Naive thymus-derived CD8-positive, alpha-beta T cell (primary cell): ENCODE results near the gene GRM5. TPM values are rescaled to one million over a fixed set of nuclear protein-coding genes. Genes with fewer than 3 reads are reported as not detected.
"Not testable (repeated sequence)": the region's sequence is repeated elsewhere in the genome, so short reads cannot be mapped to it uniquely, and the experiment has no call there.

ENCODE experiments used
- ATAC-seq, 2 donors: fragments of 150-1000 bp; cut with Tn5 transposase in 1 of 2; sonication (Bioruptor Pico), chemical (Tn5 transposase) in 1 of 2; 1 replicate in 1 of 2; 2 replicates in 1 of 2; pipeline ENCODE4 v1.10.0; 2021; ENCODE audit warnings: mild to moderate bottlenecking in 2 of 2, moderate library complexity in 2 of 2
- POLR2A ChIA-PET: fragments of 350-600 bp; sonication (Branson Sonifier 250); formaldehyde crosslinking; loops from one replicate; lab custom pipeline; 2021; ENCODE audit warnings: antibody characterized with exemption; lab: Charles Lee
- DNase-seq, 10 donors: peaks; one replicate each; pipeline versions ENCODE4 v3.0.0 to v3.0.0-alpha.2; 2020 to 2022
- H3K27ac Mint-ChIP-seq, 10 donors: one replicate each; pipeline ENCODE4 v1.8.0; 2020 to 2022; ENCODE audit warnings: mild to moderate bottlenecking in 10 of 10, mixed read lengths in 10 of 10, moderate library complexity in 4 of 10, inconsistent platforms in 1 of 10
- H3K27me3 Mint-ChIP-seq, 5 donors: one replicate each; pipeline ENCODE4 v1.8.0; 2021 to 2022; ENCODE audit warnings: mixed read lengths in 5 of 5
- H3K36me3 Mint-ChIP-seq, 3 donors: one replicate each; pipeline ENCODE4 v1.8.0; 2020 to 2022; ENCODE audit warnings: mixed read lengths in 3 of 3, mild to moderate bottlenecking in 2 of 3, inconsistent platforms in 1 of 3
- H3K4me1 Mint-ChIP-seq, 4 donors: one replicate each; pipeline ENCODE4 v1.8.0; 2021 to 2022; ENCODE audit warnings: mixed read lengths in 4 of 4
- H3K4me3 Mint-ChIP-seq, 10 donors: one replicate each; pipeline ENCODE4 v1.8.0; 2020 to 2022; ENCODE audit warnings: mild to moderate bottlenecking in 10 of 10, mixed read lengths in 10 of 10, moderate library complexity in 6 of 10, inconsistent platforms in 1 of 10
- H3K9me3 Mint-ChIP-seq, 9 donors: one replicate each; pipeline ENCODE4 v1.8.0; 2020 to 2022; ENCODE audit warnings: mixed read lengths in 9 of 9, mild to moderate bottlenecking in 3 of 9, inconsistent platforms in 1 of 9, moderate library complexity in 1 of 9
- polyA plus RNA-seq, 3 donors: library from polyadenylated mRNA; unstranded; fragments of 300-500 nt; fragmentation: Illumina TruSeq; gene quantifications; one replicate each; pipeline ENCODE4 v1.2.3, GENCODE V29; 2021
- total RNA-seq, 8 experiments: library from RNA in 2 of 8; stranded (reverse) in 2 of 8; gene quantifications; one replicate each; pipeline ENCODE4 v1.2.3 and lab custom pipeline; 2021 to 2026

Gene GRM5
- total and polyA plus RNA-seq, 5 experiments from 2014 or later = not detected

DNA sequence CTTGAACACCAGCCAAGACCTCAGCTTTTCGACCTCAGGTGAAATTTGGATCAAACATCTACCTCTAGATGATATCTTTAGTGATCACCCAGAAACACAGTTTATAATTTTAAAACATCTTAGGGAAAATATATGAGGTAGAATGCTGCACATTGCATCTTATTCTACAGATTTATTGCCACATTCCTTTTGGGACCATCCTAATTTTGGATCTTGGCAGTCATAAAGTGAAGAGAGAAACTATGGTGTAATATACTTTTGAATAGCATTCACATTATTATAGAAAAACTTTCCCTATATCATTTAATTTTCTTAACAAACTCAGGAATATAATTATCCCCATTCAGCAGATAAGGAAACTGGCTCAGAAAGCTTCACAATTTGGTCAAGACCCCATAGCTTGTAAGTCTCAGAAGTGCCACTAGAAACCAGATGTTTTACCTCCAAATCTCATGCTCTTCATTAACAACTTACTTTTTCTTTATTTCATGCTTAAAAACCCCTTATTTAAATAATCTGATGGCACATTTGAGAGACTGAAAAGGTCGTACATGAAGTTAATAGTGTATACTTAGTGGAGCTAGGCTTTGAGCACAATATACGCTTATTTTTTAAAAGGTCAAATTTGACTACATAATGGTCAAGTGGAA is 529.0 kb downstream of the GRM5 start:
- no peak overlapping the region for H3K27ac Mint-ChIP-seq
- H3K36me3 Mint-ChIP-seq = no peaks in the 10 kb centered on the region
- peaks cover 0 to 2% (median 0%) of the 10 kb centered on the region in 4 donors for H3K4me1 Mint-ChIP-seq
- H3K27me3 Mint-ChIP-seq = peaks cover 0 to 4% (median 0%) of the 10 kb centered on the region in 5 donors
- H3K4me3 Mint-ChIP-seq = no peak overlapping the region
- no peaks in the 10 kb centered on the region for H3K9me3 Mint-ChIP-seq
- POLR2A ChIA-PET = interaction anchor here (0.6 kb wide), 1 partner anchor 1437 kb away, joined by 4 read pairs; no protein-coding TSS in a partner anchor
- DNase-seq (no peak), ATAC-seq (no peak)

DNA sequence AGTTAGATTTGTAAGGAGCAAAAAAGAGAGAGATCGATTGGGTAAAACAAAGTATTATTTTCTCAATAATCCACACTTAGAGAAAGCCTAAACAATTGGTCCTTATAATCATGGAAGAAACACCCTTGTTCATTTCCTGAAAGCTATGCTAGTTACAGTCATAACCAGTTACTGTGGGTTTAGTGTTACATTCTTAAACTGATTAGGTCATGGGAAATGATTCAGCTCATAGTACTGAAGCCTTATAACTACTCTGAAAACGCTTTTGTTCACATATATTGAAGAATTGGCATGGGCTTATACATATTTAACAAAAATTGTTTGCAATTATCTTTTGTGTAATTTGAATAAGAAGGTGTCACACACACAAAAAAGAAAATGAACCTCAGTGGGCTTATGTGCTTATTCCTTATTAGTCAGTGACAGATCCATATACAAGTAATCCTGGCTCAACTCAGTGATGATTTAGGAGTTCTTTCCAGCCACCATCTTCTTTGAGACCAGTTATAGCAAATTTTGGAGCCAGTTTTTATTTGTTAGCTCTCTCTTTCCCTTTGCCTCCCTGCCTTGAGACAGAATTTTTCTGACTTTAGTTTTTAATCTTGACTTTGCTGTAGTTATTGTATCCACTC is 529.8 kb downstream of the GRM5 start:
- no peak for DNase-seq
- Mint-ChIP-seq H3K27me3 (peaks cover 0 to 9% (median 2%) of the 10 kb centered on the region in 5 donors), H3K4me1 (peaks cover 0 to 2% (median 0%) of the 10 kb centered on the region in 4 donors), H3K9me3 (no peaks in the 10 kb centered on the region), H3K4me3 (no peak overlapping the region), H3K36me3 (no peaks in the 10 kb centered on the region), H3K27ac (no peak overlapping the region)
- ATAC-seq = no peak
- POLR2A ChIA-PET = interaction anchor here (0.6 kb wide), 1 partner anchor 1436 kb away, joined by 4 read pairs; no protein-coding TSS in a partner anchor

DNA sequence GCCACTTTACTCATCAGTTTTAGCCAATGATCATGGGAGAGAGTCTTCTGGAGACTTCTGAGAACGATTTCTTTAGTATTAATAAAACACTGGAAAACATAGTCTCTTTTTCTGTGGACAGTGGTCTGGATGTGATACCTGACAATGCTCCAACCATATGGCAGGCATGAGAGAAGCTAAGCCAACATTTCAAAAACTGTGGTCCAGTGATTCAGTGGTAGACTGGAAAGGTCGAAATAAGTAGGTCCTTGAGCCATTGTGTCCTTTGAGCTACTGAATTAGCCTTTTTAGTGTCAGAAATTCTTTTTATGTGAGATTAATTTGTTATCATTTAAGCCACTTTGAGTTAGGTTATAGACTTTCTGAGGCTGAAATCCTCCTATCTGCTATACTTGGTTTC is 530.5 kb downstream of the GRM5 start:
- DNase-seq (no peak), ATAC-seq (no peak)
- POLR2A ChIA-PET = no interaction called here
- Mint-ChIP-seq H3K36me3 (no peaks in the 10 kb centered on the region), H3K4me1 (peaks cover 0 to 2% (median 0%) of the 10 kb centered on the region in 4 donors), H3K4me3 (no peak overlapping the region), H3K9me3 (no peaks in the 10 kb centered on the region), H3K27ac (no peak overlapping the region), H3K27me3 (peaks cover 0 to 11% (median 3%) of the 10 kb centered on the region in 5 donors)

DNA sequence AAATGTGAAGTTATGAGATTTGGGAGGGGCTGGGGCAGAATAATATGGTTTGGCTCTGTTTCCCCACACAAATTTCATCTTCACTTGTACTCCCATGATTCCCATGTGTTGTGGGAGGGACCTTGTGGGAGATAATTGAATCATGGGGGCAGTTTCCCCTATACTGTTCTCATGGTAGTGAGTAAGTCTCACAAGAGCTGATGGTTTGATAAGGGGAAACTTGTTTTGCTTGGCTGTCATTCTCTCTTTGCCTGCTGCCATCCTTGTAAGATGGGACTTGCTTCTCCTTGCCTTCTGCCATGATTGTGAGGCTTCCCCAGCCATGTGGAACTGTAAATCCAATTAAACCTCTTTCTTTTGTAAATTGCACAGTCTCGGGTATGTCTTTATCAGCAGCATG is 531.1 kb downstream of the GRM5 start:
- H3K36me3 Mint-ChIP-seq, ATAC-seq, H3K9me3 Mint-ChIP-seq, POLR2A ChIA-PET, H3K4me3 Mint-ChIP-seq, H3K27ac Mint-ChIP-seq, H3K4me1 Mint-ChIP-seq, DNase-seq: not testable (repeated sequence)
- H3K27me3 Mint-ChIP-seq = peaks cover 0 to 11% (median 3%) of the 10 kb centered on the region in 5 donors

DNA sequence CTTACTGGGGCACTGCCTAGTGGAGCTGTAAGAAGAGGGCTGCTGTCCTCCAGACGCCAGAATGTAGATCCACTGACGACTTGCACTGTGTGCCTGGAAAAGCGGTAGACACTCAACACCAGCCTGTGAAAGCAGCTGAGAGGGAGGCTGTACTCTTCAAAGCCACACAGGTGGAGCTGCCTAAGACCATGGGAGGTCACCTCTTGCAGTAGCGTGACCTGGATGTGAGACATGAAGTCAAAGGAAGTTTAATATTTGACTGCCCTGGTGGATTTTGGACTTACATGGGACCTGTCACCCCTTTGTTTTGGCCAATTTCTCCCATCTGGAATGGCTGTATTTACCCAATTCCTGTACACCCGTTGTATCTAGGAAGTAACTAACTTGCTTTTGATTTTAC is 531.6 kb downstream of the GRM5 start:
- H3K4me1 Mint-ChIP-seq = peaks cover 0 to 2% (median 0%) of the 10 kb centered on the region in 4 donors
- POLR2A ChIA-PET = no interaction called here

DNA sequence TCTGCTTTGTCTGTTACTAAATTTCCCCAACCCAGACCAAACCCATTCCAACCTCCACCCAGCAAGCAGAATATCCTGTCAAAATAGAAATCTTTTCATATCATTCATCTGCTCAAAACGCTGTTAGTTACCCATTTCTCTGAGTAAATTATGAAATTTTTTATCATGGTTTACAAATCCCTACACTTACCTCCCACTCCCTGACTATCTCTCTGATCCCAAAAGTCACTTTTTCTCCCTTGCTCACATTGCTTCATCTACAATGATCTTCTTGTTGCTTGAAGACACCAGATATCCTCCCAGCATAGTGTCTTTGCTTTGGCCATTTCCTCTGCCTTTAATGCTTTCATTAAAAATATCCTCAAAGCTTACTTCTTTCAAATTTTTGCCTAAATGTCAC is 532.8 kb downstream of the GRM5 start:
- H3K27ac Mint-ChIP-seq = peak overlapping the region in 1 of 10 donors; percentile 9
- DNase-seq = no peak
- H3K4me3 Mint-ChIP-seq = no peak overlapping the region
- POLR2A ChIA-PET = no interaction called here
- no peaks in the 10 kb centered on the region for H3K36me3 Mint-ChIP-seq
- peaks cover 0 to 2% (median 0%) of the 10 kb centered on the region in 4 donors for H3K4me1 Mint-ChIP-seq
- H3K27me3 Mint-ChIP-seq = peaks cover 0 to 11% (median 3%) of the 10 kb centered on the region in 5 donors
- ATAC-seq = no peak
- H3K9me3 Mint-ChIP-seq = no peaks in the 10 kb centered on the region

More for the DNA sequence above, 531.6 kb downstream of the GRM5 start:
- ATAC-seq (no peak), DNase-seq (no peak)
- Mint-ChIP-seq H3K27ac (no peak overlapping the region), H3K9me3 (no peaks in the 10 kb centered on the region), H3K4me3 (no peak overlapping the region), H3K36me3 (no peaks in the 10 kb centered on the region), H3K27me3 (peaks cover 0 to 11% (median 3%) of the 10 kb centered on the region in 5 donors)

DNA sequence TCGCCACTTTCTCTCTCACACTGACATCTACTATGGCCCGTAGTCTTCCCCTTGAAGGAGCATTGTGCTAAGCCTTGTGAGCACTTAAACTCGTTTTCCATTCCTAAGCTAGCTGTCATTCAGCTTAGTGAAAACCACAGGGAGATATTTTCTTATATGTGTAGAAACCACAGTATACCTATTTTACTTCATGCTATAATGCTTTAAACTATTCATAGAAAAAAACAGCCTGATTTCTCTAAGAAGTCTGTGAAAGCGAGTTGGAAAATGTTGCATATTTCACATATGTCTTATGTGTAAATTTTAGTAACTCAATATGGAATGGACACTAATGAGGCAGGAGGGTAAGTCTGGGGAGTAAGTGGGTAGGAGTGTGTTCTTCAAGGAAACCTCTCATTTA is 534.0 kb downstream of the GRM5 start:
- H3K4me3 Mint-ChIP-seq = no peak overlapping the region
- H3K36me3 Mint-ChIP-seq = no peaks in the 10 kb centered on the region
- no peaks in the 10 kb centered on the region for H3K9me3 Mint-ChIP-seq
- H3K27me3 Mint-ChIP-seq = peaks cover 0 to 11% (median 3%) of the 10 kb centered on the region in 5 donors
- POLR2A ChIA-PET = no interaction called here
- ATAC-seq (no peak), DNase-seq (no peak)
- no peak overlapping the region for H3K27ac Mint-ChIP-seq
- peaks cover 0 to 2% (median 0%) of the 10 kb centered on the region in 4 donors for H3K4me1 Mint-ChIP-seq

DNA sequence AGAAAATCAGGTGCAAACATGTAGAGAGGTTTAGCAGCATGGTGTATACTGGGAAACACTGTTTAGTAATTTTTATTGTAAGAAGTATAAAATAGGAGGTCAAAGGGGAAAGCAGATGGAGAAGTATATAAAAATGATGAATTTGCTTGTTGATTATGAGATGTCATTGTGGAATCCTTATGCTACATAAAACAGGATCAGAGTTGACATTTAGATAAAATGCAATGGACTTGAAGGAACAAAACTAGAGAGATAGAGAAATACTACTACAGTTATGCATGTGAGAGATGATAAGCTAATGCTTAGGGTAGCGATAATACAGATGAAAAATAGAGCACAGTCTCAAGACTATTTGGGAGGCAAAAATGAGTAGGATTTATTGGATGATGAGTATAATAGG is 536.4 kb downstream of the GRM5 start:
- Mint-ChIP-seq H3K9me3 (no peaks in the 10 kb centered on the region), H3K4me3 (no peak overlapping the region), H3K36me3 (no peaks in the 10 kb centered on the region), H3K27ac (no peak overlapping the region), H3K27me3 (peaks cover 0 to 11% (median 5%) of the 10 kb centered on the region in 5 donors), H3K4me1 (no peaks in the 10 kb centered on the region)
- POLR2A ChIA-PET = no interaction called here
- no peak for ATAC-seq
- DNase-seq = no peak

DNA sequence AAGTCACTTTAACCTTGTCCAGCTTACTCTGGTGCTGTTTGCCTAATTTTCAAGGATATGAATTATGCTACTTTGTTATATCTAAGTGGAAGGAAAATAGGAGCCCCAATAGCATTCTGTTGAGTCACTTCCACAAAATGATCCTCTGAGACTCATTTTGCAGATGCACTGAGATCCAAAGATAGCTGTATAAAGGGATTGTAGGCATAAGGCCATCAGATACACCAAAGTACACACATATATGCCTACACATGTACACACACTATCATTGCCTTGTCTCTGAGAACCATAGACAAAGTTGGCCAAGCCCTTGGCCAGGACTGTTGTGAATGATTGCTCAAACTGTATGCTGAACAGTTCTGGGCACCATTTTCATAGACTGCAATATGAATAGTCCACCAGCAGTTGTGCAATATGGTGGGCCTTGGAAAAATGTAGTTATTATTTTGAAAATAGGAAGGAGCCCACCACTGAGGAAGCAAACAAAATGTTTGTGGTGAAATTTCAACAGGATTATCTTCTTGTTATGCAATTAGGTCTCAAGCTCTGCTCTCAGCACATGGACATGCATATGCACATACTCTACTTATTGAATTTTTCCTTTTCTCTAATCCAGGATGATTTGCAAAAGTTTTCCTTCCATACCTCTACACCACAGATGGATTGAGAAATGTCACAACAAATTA is 542.3 kb downstream of the GRM5 start:
- H3K9me3 Mint-ChIP-seq = no peaks in the 10 kb centered on the region
- POLR2A ChIA-PET = no interaction called here
- peaks cover 0 to 5% (median 3%) of the 10 kb centered on the region in 5 donors for H3K27me3 Mint-ChIP-seq
- H3K4me1 Mint-ChIP-seq = no peaks in the 10 kb centered on the region
- H3K36me3 Mint-ChIP-seq = no peaks in the 10 kb centered on the region
- ATAC-seq (no peak), DNase-seq (no peak)
- no peak overlapping the region for H3K27ac Mint-ChIP-seq
- H3K4me3 Mint-ChIP-seq = no peak overlapping the region

DNA sequence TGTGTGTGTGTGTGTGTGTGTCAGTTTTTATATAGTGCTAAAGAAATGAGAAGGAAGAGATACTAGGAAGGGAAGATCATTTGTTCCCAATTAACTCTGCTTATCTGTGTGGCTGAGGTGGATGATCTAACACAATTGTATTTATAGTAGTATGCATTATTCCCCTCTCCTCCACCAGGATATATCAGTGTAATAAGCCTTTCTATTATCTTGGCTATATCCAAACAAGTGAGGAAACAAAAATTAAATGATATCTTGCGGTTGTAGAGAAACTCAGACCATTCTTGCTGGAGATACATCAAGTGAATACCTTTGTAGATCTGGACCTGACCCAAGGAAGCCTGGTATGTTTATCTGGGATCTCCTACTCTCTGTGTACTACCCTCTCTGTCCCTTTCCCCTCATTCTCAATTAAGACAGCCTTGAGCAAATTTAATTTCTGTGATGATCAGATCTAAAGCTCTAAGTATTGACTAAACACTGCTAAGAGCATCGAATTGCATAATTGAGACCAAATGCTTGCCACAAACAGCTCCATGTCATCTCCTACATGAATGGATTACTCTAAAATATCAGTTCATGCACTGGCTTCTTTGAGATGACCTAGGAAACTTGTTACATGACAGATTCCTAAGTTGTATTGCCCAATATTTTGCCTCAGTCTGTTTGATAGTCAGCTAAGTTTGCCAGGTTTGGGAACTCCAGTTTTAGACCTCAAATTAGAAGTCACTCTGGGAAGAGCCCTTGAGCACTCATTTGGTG is 543.0 kb downstream of the GRM5 start:
- no peaks in the 10 kb centered on the region for H3K36me3 Mint-ChIP-seq
- ATAC-seq = no peak
- H3K27me3 Mint-ChIP-seq = peaks cover 0 to 5% (median 3%) of the 10 kb centered on the region in 5 donors
- no peaks in the 10 kb centered on the region for H3K9me3 Mint-ChIP-seq
- no peak for DNase-seq
- POLR2A ChIA-PET = no interaction called here
- no peak overlapping the region for H3K4me3 Mint-ChIP-seq
- H3K27ac Mint-ChIP-seq = no peak overlapping the region
- H3K4me1 Mint-ChIP-seq = no peaks in the 10 kb centered on the region

DNA sequence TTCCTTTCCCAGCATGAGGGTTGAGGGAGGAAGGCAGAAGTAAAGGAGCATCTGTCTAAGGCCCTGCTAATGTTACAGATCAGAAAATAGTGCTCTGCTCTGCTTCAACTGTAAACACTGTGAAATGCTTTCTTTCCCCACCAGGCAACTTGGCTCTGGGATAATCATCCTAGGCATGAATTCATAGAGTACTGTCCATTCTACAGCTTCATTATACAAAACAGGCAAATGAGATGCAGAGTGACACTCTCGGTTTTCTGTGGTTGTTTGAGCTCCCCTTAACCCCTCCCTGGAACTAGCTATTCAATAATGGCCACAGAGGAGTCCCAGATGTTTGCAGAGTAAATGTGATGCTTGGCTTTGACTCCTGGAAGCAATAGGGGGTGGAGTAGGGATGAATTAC is 544.0 kb downstream of the GRM5 start:
- DNase-seq (no peak), ATAC-seq (no peak)
- no peaks in the 10 kb centered on the region for H3K36me3 Mint-ChIP-seq
- peaks cover 0 to 5% (median 3%) of the 10 kb centered on the region in 5 donors for H3K27me3 Mint-ChIP-seq
- H3K4me3 Mint-ChIP-seq = no peak overlapping the region
- no peak overlapping the region for H3K27ac Mint-ChIP-seq
- POLR2A ChIA-PET = no interaction called here
- no peaks in the 10 kb centered on the region for H3K9me3 Mint-ChIP-seq
- no peaks in the 10 kb centered on the region for H3K4me1 Mint-ChIP-seq

DNA sequence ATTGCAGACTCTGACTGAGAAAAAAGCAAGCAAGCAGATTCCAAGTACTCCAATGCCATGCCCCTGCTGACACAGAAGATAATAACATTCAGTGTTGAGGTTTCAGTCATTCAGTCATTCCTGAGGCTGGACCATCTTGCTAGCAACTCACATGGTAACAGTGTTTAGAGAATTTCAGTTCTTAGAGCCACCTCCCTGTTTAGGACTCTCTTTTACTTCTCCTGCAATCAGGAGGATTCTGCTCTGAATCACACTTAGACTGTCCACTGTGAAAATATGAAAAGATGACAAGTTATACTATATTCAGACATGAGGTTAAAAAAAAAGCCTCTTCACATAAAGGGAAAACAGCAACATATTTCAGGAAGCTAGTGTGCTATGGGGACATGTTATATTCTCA is 544.4 kb downstream of the GRM5 start:
- DNase-seq (no peak), ATAC-seq (no peak)
- POLR2A ChIA-PET = no interaction called here
- Mint-ChIP-seq H3K4me1 (no peaks in the 10 kb centered on the region), H3K4me3 (no peak overlapping the region), H3K27me3 (peaks cover 0 to 5% (median 3%) of the 10 kb centered on the region in 5 donors), H3K27ac (no peak overlapping the region), H3K9me3 (no peaks in the 10 kb centered on the region), H3K36me3 (no peaks in the 10 kb centered on the region)
